SU-DHL-6 (cell line): ENCODE measurements around the gene PTPRK.

Experiments
- H2AFZ ChIP-seq: fragments of 200-600 bp; sonication (generic); 2 replicates; pipeline ENCODE4 v1.6.1; 2014; ENCODE audit warnings: low read depth, mild to moderate bottlenecking, moderate library complexity, mixed read lengths, antibody characterized with exemption, low read length; ENCODE audit not compliant: severe bottlenecking
- H3F3A ChIP-seq: fragments of 200-600 bp; shearing (Covaris generic); 2 replicates; pipeline ENCODE4 v1.6.0; 2016; ENCODE audit warnings: antibody characterized with exemption, mild to moderate bottlenecking; ENCODE audit not compliant: insufficient read depth
- H3K27ac ChIP-seq: fragments of 200-600 bp; sonication (generic); 2 replicates; pipeline ENCODE4 v1.5.1; 2016; ENCODE audit warnings: low read depth, mild to moderate bottlenecking, low read length, moderate library complexity, mixed read lengths
- H3K27me3 ChIP-seq: fragments of 200-600 bp; sonication (generic), shearing (Covaris generic); 2 replicates; pipeline ENCODE4 v1.6.0; 2014; ENCODE audit warnings: mild to moderate bottlenecking, low read length
- H3K36me3 ChIP-seq: fragments of 200-600 bp; sonication (generic); 2 replicates; pipeline ENCODE4 v1.6.1; 2014; ENCODE audit warnings: mild to moderate bottlenecking, low read length, mixed read lengths
- H3K4me2 ChIP-seq: fragments of 300-600, 200-600 bp; shearing (Covaris generic), sonication (generic); 2 replicates; pipeline ENCODE4 v1.6.0; 2014; ENCODE audit warnings: low read length, low read depth, mild to moderate bottlenecking; ENCODE audit not compliant: poor library complexity, severe bottlenecking
- H3K4me3 ChIP-seq: fragments of 200-600 bp; sonication (generic); 2 replicates; pipeline ENCODE4 v1.5.1; 2014; ENCODE audit warnings: antibody characterized with exemption, low read length, mild to moderate bottlenecking, mixed read lengths; ENCODE audit not compliant: insufficient read depth, poor library complexity, severe bottlenecking
- H3K79me2 ChIP-seq: fragments of 200-600 bp; sonication (generic); 2 replicates; pipeline ENCODE4 v1.6.1; 2014; ENCODE audit warnings: mild to moderate bottlenecking, low read length, moderate library complexity; ENCODE audit not compliant: insufficient read depth
- H3K9ac ChIP-seq: fragments of 200-600 bp; sonication (generic); 2 replicates; pipeline ENCODE4 v1.7.0; 2014; ENCODE audit warnings: mild to moderate bottlenecking, low read length
- H3K9me2 ChIP-seq: fragments of 200-600 bp; sonication (generic); replicated peaks from 2 replicates; pipeline ENCODE4 v1.6.1; 2014; ENCODE audit warnings: low read length; ENCODE audit not compliant: insufficient read depth
- H3K9me3 ChIP-seq: fragments of 200-600 bp; sonication (generic); 2 replicates; pipeline ENCODE4 v1.6.1; 2014; ENCODE audit warnings: low read length, mixed read lengths; ENCODE audit not compliant: insufficient read depth
- H4K20me1 ChIP-seq: fragments of 200-600 bp; sonication (generic); 2 replicates; pipeline ENCODE4 v1.6.1; 2014; ENCODE audit warnings: low read depth, mild to moderate bottlenecking, antibody characterized with exemption, low read length, moderate library complexity, mixed read lengths
- EZH2phosphoT487 ChIP-seq: fragments of 200-600 bp; sonication (generic), shearing (Covaris generic); conservative IDR thresholded peaks from 2 replicates; pipeline ENCODE4 v1.6.1; 2018; ENCODE audit warnings: mild to moderate bottlenecking, antibody characterized with exemption, low read length, moderate library complexity, mixed read lengths
- TF ChIP-seq, protein P1 (sequence below): fragments of 200-600 bp; sonication (generic); IDR thresholded peaks from one replicate; pipeline ENCODE4 v1.5.1; 2017; ENCODE audit warnings: antibody characterized with exemption, mild to moderate bottlenecking, low read length, moderate library complexity; ENCODE audit not compliant: insufficient read depth, poor library complexity, severe bottlenecking

Gene PTPRK

DNA sequence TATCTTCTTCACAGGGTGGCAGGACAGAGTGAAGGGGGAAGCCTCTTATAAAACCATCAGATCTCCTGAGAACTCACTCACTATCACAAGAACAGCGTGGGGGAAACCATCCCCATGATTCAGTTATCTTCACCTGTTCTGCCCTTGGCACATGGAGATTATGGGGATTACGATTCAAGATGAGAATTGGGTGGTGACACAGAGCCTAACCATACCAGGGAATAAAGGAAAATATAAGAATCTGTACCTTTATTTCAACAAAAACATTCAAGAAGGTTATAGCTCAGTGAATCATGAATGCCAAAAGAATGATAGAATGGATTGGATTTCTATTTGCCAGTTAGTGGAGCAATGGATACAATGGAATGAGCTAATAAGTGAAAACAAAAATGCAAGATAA lies 214.4 kb downstream of the PTPRK start:
- Histone ChIP-seq H3K27ac (no peak overlapping the region), H3K4me3 (no peak overlapping the region), H3K9me3 (no peaks in the 10 kb centered on the region), H3F3A (no peaks in the 10 kb centered on the region), H2AFZ (no peak overlapping the region), H3K9ac (no peak overlapping the region), H3K36me3 (no peaks in the 10 kb centered on the region), H3K27me3 (no peaks in the 10 kb centered on the region), H3K9me2 (no peaks in the 10 kb centered on the region), H4K20me1 (no peaks in the 10 kb centered on the region), H3K4me2 (no peak overlapping the region), H3K79me2 (no peaks in the 10 kb centered on the region)
- TF ChIP-seq, protein P1, sequence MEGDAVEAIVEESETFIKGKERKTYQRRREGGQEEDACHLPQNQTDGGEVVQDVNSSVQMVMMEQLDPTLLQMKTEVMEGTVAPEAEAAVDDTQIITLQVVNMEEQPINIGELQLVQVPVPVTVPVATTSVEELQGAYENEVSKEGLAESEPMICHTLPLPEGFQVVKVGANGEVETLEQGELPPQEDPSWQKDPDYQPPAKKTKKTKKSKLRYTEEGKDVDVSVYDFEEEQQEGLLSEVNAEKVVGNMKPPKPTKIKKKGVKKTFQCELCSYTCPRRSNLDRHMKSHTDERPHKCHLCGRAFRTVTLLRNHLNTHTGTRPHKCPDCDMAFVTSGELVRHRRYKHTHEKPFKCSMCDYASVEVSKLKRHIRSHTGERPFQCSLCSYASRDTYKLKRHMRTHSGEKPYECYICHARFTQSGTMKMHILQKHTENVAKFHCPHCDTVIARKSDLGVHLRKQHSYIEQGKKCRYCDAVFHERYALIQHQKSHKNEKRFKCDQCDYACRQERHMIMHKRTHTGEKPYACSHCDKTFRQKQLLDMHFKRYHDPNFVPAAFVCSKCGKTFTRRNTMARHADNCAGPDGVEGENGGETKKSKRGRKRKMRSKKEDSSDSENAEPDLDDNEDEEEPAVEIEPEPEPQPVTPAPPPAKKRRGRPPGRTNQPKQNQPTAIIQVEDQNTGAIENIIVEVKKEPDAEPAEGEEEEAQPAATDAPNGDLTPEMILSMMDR = no peak
- TF ChIP-seq EZH2phosphoT487 = no peak

DNA sequence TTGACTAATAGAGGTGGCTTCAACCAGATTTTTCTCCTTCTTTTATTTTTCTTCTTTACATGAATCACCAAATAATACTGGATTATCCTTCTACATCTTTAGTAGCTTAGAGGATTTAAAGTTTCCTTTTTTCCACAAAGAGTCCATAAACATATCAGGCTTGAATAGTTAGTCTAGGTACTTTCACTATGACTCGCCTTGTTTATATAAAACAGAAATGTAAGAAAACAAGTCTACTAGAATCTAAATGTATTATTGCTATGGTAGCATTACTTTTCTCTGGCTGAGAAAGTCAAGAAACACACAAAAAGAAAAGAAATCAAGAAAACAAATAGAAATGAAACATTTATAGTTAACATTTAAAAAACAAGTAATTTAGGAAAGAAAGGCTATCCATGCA lies 215.2 kb downstream of the PTPRK start:
- no peaks in the 10 kb centered on the region for H3K9me2 ChIP-seq
- H3K9me3 ChIP-seq = no peaks in the 10 kb centered on the region
- no peaks in the 10 kb centered on the region for H3K36me3 ChIP-seq
- H2AFZ ChIP-seq = no peak overlapping the region
- H3K27ac ChIP-seq = no peak overlapping the region
- H3F3A ChIP-seq = no peaks in the 10 kb centered on the region
- no peak overlapping the region for H3K9ac ChIP-seq
- H3K27me3 ChIP-seq = no peaks in the 10 kb centered on the region
- H3K4me2 ChIP-seq = no peak overlapping the region
- H4K20me1 ChIP-seq = no peaks in the 10 kb centered on the region
- TF ChIP-seq, protein P1 = no peak
- TF ChIP-seq EZH2phosphoT487 = no peak
- H3K4me3 ChIP-seq = no peak overlapping the region
- no peaks in the 10 kb centered on the region for H3K79me2 ChIP-seq

DNA sequence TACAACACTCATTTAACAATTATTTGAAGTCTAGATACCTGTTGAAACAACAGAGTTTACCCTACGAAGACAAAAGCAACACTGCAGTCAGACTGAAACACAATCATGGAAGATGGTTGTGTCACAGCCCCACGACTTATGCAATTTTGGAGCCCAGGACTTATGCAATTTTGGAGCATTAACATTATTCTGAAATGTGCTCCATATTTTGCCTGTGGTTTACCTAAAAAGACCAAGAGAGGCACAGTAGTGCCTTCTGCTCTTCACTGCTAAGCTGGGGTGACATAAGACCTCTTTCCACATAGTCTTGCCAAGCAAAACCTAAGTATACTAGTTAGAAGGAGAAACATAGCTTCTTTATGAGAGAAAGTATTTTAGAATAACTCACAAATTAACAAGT lies 216.5 kb downstream of the PTPRK start:
- Histone ChIP-seq H3K36me3 (no peaks in the 10 kb centered on the region), H3K79me2 (no peaks in the 10 kb centered on the region), H4K20me1 (no peaks in the 10 kb centered on the region), H3K9me3 (no peaks in the 10 kb centered on the region), H3K9ac (no peak overlapping the region), H3K27me3 (no peaks in the 10 kb centered on the region), H3K4me3 (no peak overlapping the region), H3F3A (no peaks in the 10 kb centered on the region), H2AFZ (no peak overlapping the region), H3K9me2 (no peaks in the 10 kb centered on the region), H3K27ac (no peak overlapping the region), H3K4me2 (no peak overlapping the region)
- TF ChIP-seq EZH2phosphoT487 = no peak
- TF ChIP-seq, protein P1 = no peak

DNA sequence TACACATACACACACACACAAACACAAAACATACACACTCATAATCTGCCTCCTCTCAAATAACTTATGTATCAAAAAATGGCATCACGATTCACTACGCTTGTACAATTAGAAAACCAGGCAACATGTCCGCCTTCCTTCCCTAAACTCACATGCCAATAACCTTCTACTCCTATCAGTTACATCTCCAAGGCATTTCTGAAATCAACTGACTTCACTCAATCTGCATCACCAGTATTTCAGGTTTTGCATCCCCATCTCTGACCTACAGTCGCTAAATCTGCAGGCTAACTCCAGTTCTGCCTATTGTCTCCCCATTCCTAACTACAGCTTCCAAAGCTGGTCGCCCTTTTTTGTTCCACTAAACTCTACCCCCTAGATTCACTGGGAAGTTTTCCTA lies 217.5 kb downstream of the PTPRK start:
- Histone ChIP-seq H3K27me3 (no peaks in the 10 kb centered on the region), H3K9me2 (no peaks in the 10 kb centered on the region), H3F3A (no peaks in the 10 kb centered on the region), H3K27ac (no peak overlapping the region), H3K9me3 (no peaks in the 10 kb centered on the region), H3K36me3 (no peaks in the 10 kb centered on the region), H3K79me2 (no peaks in the 10 kb centered on the region), H3K4me3 (no peak overlapping the region), H4K20me1 (no peaks in the 10 kb centered on the region), H3K4me2 (no peak overlapping the region), H3K9ac (no peak overlapping the region), H2AFZ (no peak overlapping the region)
- TF ChIP-seq, protein P1 = no peak
- no peak for TF ChIP-seq EZH2phosphoT487
